ENCODE measurements around the gene CNOT6L. TPM values are rescaled to one million over a fixed set of nuclear protein-coding genes. Genes with fewer than 3 reads are reported as not detected.

The CNOT6L gene
- total RNA-seq, 1 donor from 2014 or later: 50.8 TPM

DNA sequence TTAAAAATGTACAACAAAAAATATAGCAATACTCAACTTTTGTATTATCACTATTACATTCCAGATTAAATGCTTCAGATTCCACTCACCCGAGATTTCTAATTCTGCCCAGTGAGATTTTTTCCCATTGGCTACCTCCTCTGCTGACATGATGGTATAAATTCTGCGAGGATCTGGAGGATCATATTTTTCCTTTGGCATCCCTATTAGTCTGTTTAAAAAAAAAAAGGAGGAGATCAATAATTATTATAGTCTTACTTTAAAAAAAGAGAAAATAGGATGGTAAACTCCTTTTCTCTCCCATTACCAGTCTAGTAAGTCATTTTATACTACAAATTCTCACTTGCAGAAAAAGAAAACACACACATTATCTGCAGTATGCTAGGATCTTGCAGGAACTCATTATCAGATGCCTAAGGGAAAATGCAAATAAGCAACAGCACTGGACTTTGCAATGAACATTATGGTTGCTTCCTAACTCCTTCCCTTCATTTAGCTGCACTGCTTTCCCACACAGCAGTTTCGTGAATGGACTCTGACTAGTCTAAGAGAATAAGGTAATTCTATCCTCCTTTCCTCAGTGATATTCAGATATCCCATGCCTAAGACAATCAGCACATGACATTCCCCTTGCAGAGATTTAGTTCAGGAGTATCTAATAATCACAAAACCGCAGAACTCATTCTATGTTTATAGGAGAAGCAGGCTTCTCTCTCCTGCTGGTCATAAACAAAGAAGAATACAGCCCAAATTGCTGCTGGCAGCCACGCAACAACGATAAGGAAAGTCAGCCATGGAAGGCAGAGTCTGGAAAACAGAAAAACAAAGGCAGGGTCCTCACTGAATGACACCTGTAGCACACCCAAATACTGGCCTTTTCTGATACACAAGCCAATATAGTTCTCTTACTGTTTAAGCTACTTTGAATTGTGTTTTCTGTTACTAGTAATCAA, 42.7 kb downstream of the CNOT6L start:
- H3K9me3 ChIP-seq: no peaks in the 10 kb centered on the region
- ATAC-seq (no peak), DNase-seq (no peak)
- no peak overlapping the region for H3K27ac ChIP-seq
- TF ChIP-seq, protein P1, sequence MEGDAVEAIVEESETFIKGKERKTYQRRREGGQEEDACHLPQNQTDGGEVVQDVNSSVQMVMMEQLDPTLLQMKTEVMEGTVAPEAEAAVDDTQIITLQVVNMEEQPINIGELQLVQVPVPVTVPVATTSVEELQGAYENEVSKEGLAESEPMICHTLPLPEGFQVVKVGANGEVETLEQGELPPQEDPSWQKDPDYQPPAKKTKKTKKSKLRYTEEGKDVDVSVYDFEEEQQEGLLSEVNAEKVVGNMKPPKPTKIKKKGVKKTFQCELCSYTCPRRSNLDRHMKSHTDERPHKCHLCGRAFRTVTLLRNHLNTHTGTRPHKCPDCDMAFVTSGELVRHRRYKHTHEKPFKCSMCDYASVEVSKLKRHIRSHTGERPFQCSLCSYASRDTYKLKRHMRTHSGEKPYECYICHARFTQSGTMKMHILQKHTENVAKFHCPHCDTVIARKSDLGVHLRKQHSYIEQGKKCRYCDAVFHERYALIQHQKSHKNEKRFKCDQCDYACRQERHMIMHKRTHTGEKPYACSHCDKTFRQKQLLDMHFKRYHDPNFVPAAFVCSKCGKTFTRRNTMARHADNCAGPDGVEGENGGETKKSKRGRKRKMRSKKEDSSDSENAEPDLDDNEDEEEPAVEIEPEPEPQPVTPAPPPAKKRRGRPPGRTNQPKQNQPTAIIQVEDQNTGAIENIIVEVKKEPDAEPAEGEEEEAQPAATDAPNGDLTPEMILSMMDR (IDR thresholded peaks at IDR 0.05): no peak
- peaks cover 12% of the 10 kb centered on the region for H3K4me1 ChIP-seq
- H3K27me3 ChIP-seq: no peaks in the 10 kb centered on the region
- intact Hi-C loops (cut with DNase I): no loop called here
- no peak overlapping the region for H3K4me3 ChIP-seq
- peaks cover 35% of the 10 kb centered on the region for H3K36me3 ChIP-seq

DNA sequence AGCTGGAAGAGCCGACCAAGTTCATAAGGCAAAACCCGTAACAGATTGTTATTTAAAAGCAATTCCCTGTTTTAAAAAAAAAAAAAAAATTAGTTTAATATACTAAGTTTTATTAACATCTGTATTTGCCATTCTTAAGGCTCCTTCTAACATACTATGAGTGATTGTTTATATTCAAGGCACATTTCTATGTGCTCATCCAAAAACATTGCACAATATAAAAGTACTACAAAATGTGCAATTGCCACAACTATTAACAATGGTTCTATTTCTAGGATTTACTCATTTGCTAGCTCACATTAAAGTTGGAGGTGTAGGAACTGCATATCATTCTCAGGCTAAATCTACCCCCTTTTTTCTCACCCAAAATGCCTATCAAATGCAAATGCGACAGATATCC, 46.1 kb downstream of the CNOT6L start:
- intact Hi-C loops (cut with DNase I): no loop called here
- no peaks in the 10 kb centered on the region for H3K9me3 ChIP-seq
- no peaks in the 10 kb centered on the region for H3K27me3 ChIP-seq
- H3K36me3 ChIP-seq: peaks cover 48% of the 10 kb centered on the region
- DNase-seq (no peak), ATAC-seq (no peak)
- H3K4me1 ChIP-seq: peaks cover 12% of the 10 kb centered on the region
- H3K4me3 ChIP-seq: no peak overlapping the region
- no peak overlapping the region for H3K27ac ChIP-seq
- TF ChIP-seq, protein P1 (IDR thresholded peaks at IDR 0.05): no peak

DNA sequence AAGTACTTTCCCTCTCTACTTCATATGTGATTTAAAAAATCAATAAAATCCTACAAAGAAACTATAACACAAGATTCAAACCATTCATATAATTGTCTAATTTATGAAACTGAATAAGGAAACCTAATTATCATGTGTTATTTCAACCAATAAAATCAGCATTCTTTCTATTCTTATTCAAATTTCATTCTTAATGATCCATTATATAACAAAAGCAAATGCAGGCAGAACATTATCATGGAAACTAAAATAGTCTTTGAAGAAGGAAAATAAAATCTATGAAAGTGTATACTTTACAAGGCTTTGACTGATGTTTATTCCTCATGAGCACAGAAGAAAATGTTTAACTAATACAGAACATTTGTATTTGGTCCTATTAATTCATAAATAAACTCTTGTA, 47.6 kb downstream of the CNOT6L start:
- ATAC-seq: no peak
- Histone ChIP-seq H3K9me3 (no peaks in the 10 kb centered on the region), H3K4me1 (peaks cover 4% of the 10 kb centered on the region), H3K36me3 (peaks cover 48% of the 10 kb centered on the region), H3K27me3 (no peaks in the 10 kb centered on the region), H3K27ac (no peak overlapping the region), H3K4me3 (no peak overlapping the region)
- TF ChIP-seq, protein P1 (IDR thresholded peaks at IDR 0.05): no peak
- no peak for DNase-seq
- intact Hi-C loops (cut with DNase I): no loop called here

- Histone ChIP-seq H3K36me3 (peaks cover 8% of the 10 kb centered on the region), H3K27me3 (no peaks in the 10 kb centered on the region), H3K9me3 (peaks cover 15% of the 10 kb centered on the region), H3K27ac (no peak overlapping the region), H3K4me1 (no peaks in the 10 kb centered on the region), H3K4me3 (no peak overlapping the region)
- ATAC-seq (no peak), DNase-seq (no peak)
- intact Hi-C loops (cut with DNase I): no loop called here
- TF ChIP-seq, protein P1 (IDR thresholded peaks at IDR 0.05): no peak
These were observed 53.4 kb downstream of the CNOT6L start for GRCh38 chr4:77765720-77766119.

GRCh38 chr4:77762531-77762930, 56.6 kb downstream of the CNOT6L start:
- Histone ChIP-seq H3K36me3 (no peaks in the 10 kb centered on the region), H3K27ac (no peak overlapping the region), H3K4me1 (no peaks in the 10 kb centered on the region), H3K9me3 (peaks cover 15% of the 10 kb centered on the region), H3K27me3 (no peaks in the 10 kb centered on the region), H3K4me3 (no peak overlapping the region)
- TF ChIP-seq, protein P1 (IDR thresholded peaks at IDR 0.05): no peak
- intact Hi-C loops (cut with DNase I): no loop called here
- ATAC-seq (no peak), DNase-seq (no peak)
